ENCODE data around the gene ZNF777.
"Not testable (repeated sequence)": the region's sequence is repeated elsewhere in the genome, so short reads cannot be mapped to it uniquely, and the experiment has no call there.

ZNF777 gene

GRCh38 chr7:149386514-149386913, 74.3 kb downstream of the ZNF777 start:
- H2AFZ ChIP-seq (ENCODE audit: low read length); H3K79me1 ChIP-seq (ENCODE audit: low read depth, low read length); H3K4me2 ChIP-seq (ENCODE audit: insufficient read depth, low read length, poor library complexity, severe bottlenecking); H4K8ac ChIP-seq (ENCODE audit: low read depth, low read length); H3K9ac ChIP-seq (ENCODE audit: low read depth, low read length, poor library complexity); H3K4me3 ChIP-seq (ENCODE audit: low read length in 2 of 2); H2BK5ac ChIP-seq (ENCODE audit: low read length); H3K18ac ChIP-seq (ENCODE audit: low read length); H3K4me1 ChIP-seq (ENCODE audit: control insufficient read depth in 2 of 2, insufficient read depth in 1 of 2, low read depth in 1 of 2, low read length in 2 of 2); H3K9me3 ChIP-seq (replicated peaks in 1 of 2; ENCODE audit: control insufficient read depth in 2 of 2, insufficient read depth in 1 of 2, low read depth in 1 of 2, low read length in 2 of 2); H3K4ac ChIP-seq (ENCODE audit: low read length); H3K14ac ChIP-seq (ENCODE audit: low read length); H3K27me3 ChIP-seq (ENCODE audit: control insufficient read depth in 3 of 3, insufficient read depth in 3 of 3, low read depth in 1 of 3, low read length in 3 of 3); H4K91ac ChIP-seq (ENCODE audit: low read depth, low read length, poor library complexity); H3K27ac ChIP-seq (replicated peaks; ENCODE audit: low read length); DNase-seq (ENCODE audit: low spot score); H3K36me3 ChIP-seq (replicated peaks in 1 of 2; ENCODE audit: control insufficient read depth in 2 of 2, insufficient read depth in 2 of 2, low read length in 2 of 2); H3K23ac ChIP-seq (ENCODE audit: low read depth, low read length, poor library complexity); H2BK15ac ChIP-seq (ENCODE audit: low read length); H2AK5ac ChIP-seq (ENCODE audit: low read depth, low read length); H2BK12ac ChIP-seq (ENCODE audit: low read length); H2BK120ac ChIP-seq (ENCODE audit: low read depth, low read length): not testable (repeated sequence)
- WGBS, 2 donors (ENCODE audit: extremely low coverage in 2 of 2, insufficient read length in 2 of 2, insufficient replicate concordance in 1 of 2), result no CpG with 5 or more reads among the region's 4 CpGs

GRCh38 chr7:149385195-149385950, 75.5 kb downstream of the ZNF777 start:
- Histone ChIP-seq H3K79me1 (ENCODE audit: low read depth, low read length) (no peaks in the 10 kb centered on the region), H2AK5ac (ENCODE audit: low read depth, low read length) (no peak overlapping the region), H3K27me3 (ENCODE audit: control insufficient read depth in 3 of 3, insufficient read depth in 3 of 3, low read depth in 1 of 3, low read length in 3 of 3) (no peaks in the 10 kb centered on the region), H2BK12ac (ENCODE audit: low read length) (no peak overlapping the region), H3K9me3 (replicated peaks in 1 of 2; ENCODE audit: control insufficient read depth in 2 of 2, insufficient read depth in 1 of 2, low read depth in 1 of 2, low read length in 2 of 2) (peaks cover 0 to 3% of the 10 kb centered on the region in 2 donors), H3K14ac (ENCODE audit: low read length) (no peak overlapping the region), H4K91ac (ENCODE audit: low read depth, low read length, poor library complexity) (no peak overlapping the region), H2BK120ac (ENCODE audit: low read depth, low read length) (no peak overlapping the region), H3K9ac (ENCODE audit: low read depth, low read length, poor library complexity) (no peak overlapping the region), H3K4me1 (ENCODE audit: control insufficient read depth in 2 of 2, insufficient read depth in 1 of 2, low read depth in 1 of 2, low read length in 2 of 2) (no peaks in the 10 kb centered on the region), H2BK15ac (ENCODE audit: low read length) (no peak overlapping the region), H3K4me3 (ENCODE audit: low read length in 2 of 2) (no peak overlapping the region), H3K4me2 (ENCODE audit: insufficient read depth, low read length, poor library complexity, severe bottlenecking) (no peak overlapping the region), H2BK5ac (ENCODE audit: low read length) (no peak overlapping the region), H3K27ac (replicated peaks; ENCODE audit: low read length) (no peak overlapping the region), H3K4ac (ENCODE audit: low read length) (no peak overlapping the region), H2AFZ (ENCODE audit: low read length) (no peak overlapping the region), H3K23ac (ENCODE audit: low read depth, low read length, poor library complexity) (no peak overlapping the region), H4K8ac (ENCODE audit: low read depth, low read length) (no peak overlapping the region), H3K36me3 (replicated peaks in 1 of 2; ENCODE audit: control insufficient read depth in 2 of 2, insufficient read depth in 2 of 2, low read length in 2 of 2) (no peaks in the 10 kb centered on the region), H3K18ac (ENCODE audit: low read length) (no peak overlapping the region)
- no peak for DNase-seq (ENCODE audit: low spot score)
- 100% methylated on average over 1 of the region's 9 CpGs; no CpG with 5 or more reads in 1 of the 2 donors for WGBS, 2 donors (ENCODE audit: extremely low coverage in 2 of 2, insufficient read length in 2 of 2, insufficient replicate concordance in 1 of 2)
